ENCODE results near the gene SYNE2. TPM values are rescaled to one million over a fixed set of nuclear protein-coding genes. Genes with fewer than 3 reads are reported as not detected.
A peak's percentile ranks its signal among the peaks of the same experiment; 100 is the strongest.

SYNE2 gene
- total and polyA plus RNA-seq, 2 donors (not counting 1 experiment from before 2014, with no cell fraction given): 3.1 to 15.4 TPM

DNA sequence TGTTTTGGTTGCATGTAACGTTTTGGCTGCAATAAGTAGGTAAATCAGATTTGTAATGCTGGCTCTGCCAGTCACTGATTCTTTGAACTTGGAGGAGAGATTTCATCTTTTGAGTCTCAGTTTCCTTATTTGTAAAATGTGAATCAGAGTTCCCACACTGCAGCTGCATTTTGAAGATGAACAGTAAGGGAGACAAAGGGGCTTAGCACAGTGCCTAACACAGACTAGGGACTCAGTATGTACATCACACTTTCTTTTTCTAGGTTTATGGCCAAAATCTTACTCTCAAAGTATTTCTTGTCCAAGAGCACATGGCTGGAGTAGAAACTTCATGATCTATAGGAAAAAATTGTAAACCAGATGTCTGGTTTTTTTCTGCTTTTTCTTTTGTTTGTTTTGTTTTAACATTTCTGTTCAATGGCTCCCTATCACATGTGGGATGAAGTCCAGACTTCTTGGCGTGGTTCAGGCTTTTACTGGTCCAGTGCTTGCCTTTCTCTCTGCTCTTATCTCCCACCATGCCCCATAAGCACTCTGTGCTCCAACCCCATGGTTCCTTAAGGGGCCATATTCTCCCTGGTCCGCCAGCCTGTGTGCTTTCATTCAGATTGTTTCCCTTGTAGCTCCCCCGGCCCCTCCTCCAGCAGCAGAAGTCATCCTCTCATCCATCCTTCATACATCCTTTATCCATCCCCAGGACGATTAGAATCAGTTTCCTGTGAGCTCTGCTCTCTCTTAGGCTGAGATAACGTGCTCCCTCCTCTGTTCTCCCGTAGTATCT lies 58.0 kb downstream of the SYNE2 start:
- Histone ChIP-seq H3K9ac (ENCODE audit: insufficient read depth, low read length) (no peak overlapping the region), H3K4me3 (replicated peaks in 1 of 4; ENCODE audit: control extremely low read depth in 1 of 4, insufficient read depth in 1 of 4, low read depth in 3 of 4, low read length in 4 of 4) (no peak overlapping the region), H3K4me1 (ENCODE audit: control insufficient read depth, extremely low read depth, insufficient read depth, low read length) (peaks cover 3% of the 10 kb centered on the region), H4K20me1 (ENCODE audit: control insufficient read depth, extremely low read depth, insufficient read depth, low read length) (no peaks in the 10 kb centered on the region), H3K79me2 (ENCODE audit: control insufficient read depth, insufficient read depth, low read length) (no peaks in the 10 kb centered on the region), H3K9me3 (ENCODE audit: control insufficient read depth, insufficient read depth, low read depth, low read length) (no peaks in the 10 kb centered on the region), H3K27me3 (ENCODE audit: control insufficient read depth, insufficient read depth, low read length) (no peaks in the 10 kb centered on the region), H3K27ac (ENCODE audit: insufficient read depth, low read length) (peak overlapping the region; percentile 38), H3K4me2 (ENCODE audit: extremely low read depth, insufficient read depth, low read length) (peak overlapping the region; percentile 49), H2AFZ (ENCODE audit: low read length) (peak overlapping the region; percentile 54), H3K36me3 (ENCODE audit: control insufficient read depth, insufficient read depth, low read length) (no peaks in the 10 kb centered on the region)
- TF ChIP-seq, protein P1, sequence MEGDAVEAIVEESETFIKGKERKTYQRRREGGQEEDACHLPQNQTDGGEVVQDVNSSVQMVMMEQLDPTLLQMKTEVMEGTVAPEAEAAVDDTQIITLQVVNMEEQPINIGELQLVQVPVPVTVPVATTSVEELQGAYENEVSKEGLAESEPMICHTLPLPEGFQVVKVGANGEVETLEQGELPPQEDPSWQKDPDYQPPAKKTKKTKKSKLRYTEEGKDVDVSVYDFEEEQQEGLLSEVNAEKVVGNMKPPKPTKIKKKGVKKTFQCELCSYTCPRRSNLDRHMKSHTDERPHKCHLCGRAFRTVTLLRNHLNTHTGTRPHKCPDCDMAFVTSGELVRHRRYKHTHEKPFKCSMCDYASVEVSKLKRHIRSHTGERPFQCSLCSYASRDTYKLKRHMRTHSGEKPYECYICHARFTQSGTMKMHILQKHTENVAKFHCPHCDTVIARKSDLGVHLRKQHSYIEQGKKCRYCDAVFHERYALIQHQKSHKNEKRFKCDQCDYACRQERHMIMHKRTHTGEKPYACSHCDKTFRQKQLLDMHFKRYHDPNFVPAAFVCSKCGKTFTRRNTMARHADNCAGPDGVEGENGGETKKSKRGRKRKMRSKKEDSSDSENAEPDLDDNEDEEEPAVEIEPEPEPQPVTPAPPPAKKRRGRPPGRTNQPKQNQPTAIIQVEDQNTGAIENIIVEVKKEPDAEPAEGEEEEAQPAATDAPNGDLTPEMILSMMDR (conservative IDR thresholded peaks at IDR 0.05 in 1 of 2, IDR thresholded peaks at IDR 0.05 in 1 of 2; ENCODE audit: low read depth in 1 of 2, low read length in 2 of 2): no peak
- TF ChIP-seq EZH2 (IDR thresholded peaks at IDR 0.05; ENCODE audit: low read length, missing control alignments): no peak
- DNase-seq (ENCODE audit: low read depth in 2 of 2): peak in 1 of 2 donors; percentile 62

DNA sequence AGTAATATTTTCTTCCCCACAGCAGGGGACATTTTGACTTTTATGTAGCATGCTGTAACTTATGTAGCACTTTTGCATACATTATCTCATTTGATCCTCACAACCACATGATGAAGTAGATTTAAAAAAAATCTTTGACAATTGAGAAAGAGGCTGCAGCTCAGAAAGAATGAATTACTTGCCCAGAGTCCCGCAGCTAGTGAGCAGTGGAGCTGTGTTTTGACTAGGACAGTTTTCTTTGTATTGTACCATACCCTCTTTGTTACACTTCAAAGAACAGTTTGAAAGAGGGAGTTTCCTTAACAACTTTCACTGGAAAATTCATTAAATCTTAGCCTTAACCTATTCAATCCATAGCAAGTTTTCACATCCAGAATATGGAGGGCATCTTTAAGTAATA lies 58.6 kb downstream of the SYNE2 start:
- Histone ChIP-seq H3K27me3 (ENCODE audit: control insufficient read depth, insufficient read depth, low read length) (no peaks in the 10 kb centered on the region), H3K9me3 (ENCODE audit: control insufficient read depth, insufficient read depth, low read depth, low read length) (no peaks in the 10 kb centered on the region), H3K9ac (ENCODE audit: insufficient read depth, low read length) (no peak overlapping the region), H3K4me2 (ENCODE audit: extremely low read depth, insufficient read depth, low read length) (no peak overlapping the region), H3K4me3 (replicated peaks in 1 of 4; ENCODE audit: control extremely low read depth in 1 of 4, insufficient read depth in 1 of 4, low read depth in 3 of 4, low read length in 4 of 4) (no peak overlapping the region), H3K27ac (ENCODE audit: insufficient read depth, low read length) (no peak overlapping the region), H3K4me1 (ENCODE audit: control insufficient read depth, extremely low read depth, insufficient read depth, low read length) (peaks cover 3% of the 10 kb centered on the region), H3K36me3 (ENCODE audit: control insufficient read depth, insufficient read depth, low read length) (no peaks in the 10 kb centered on the region), H2AFZ (ENCODE audit: low read length) (no peak overlapping the region), H3K79me2 (ENCODE audit: control insufficient read depth, insufficient read depth, low read length) (no peaks in the 10 kb centered on the region), H4K20me1 (ENCODE audit: control insufficient read depth, extremely low read depth, insufficient read depth, low read length) (no peaks in the 10 kb centered on the region)
- TF ChIP-seq, protein P1 (conservative IDR thresholded peaks at IDR 0.05 in 1 of 2, IDR thresholded peaks at IDR 0.05 in 1 of 2; ENCODE audit: low read depth in 1 of 2, low read length in 2 of 2): no peak
- no peak for TF ChIP-seq EZH2 (IDR thresholded peaks at IDR 0.05; ENCODE audit: low read length, missing control alignments)
- DNase-seq (ENCODE audit: low read depth in 2 of 2): no peak

DNA sequence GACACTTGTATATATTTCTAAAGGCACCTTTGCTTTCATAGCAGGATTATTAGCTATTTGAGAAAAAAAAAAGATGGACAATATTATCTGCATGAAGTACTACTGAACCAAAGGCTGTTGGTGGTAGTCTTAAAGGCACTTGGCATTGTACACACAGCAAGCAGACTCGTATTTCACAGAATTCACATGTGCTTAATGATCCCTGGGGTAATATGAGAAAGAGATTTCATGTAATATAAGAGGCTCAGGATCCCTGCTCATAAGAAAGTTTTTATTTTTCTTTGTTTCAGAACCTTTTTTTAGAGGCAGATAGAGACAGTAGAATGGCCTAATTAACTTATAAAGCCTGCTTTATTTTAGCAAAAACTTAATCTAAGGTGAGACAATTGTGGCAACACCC lies 59.5 kb downstream of the SYNE2 start:
- Histone ChIP-seq H3K4me3 (replicated peaks in 1 of 4; ENCODE audit: control extremely low read depth in 1 of 4, insufficient read depth in 1 of 4, low read depth in 3 of 4, low read length in 4 of 4) (no peak overlapping the region), H3K27me3 (ENCODE audit: control insufficient read depth, insufficient read depth, low read length) (no peaks in the 10 kb centered on the region), H3K79me2 (ENCODE audit: control insufficient read depth, insufficient read depth, low read length) (no peaks in the 10 kb centered on the region), H3K9ac (ENCODE audit: insufficient read depth, low read length) (no peak overlapping the region), H3K4me2 (ENCODE audit: extremely low read depth, insufficient read depth, low read length) (no peak overlapping the region), H2AFZ (ENCODE audit: low read length) (no peak overlapping the region), H3K9me3 (ENCODE audit: control insufficient read depth, insufficient read depth, low read depth, low read length) (no peaks in the 10 kb centered on the region), H3K27ac (ENCODE audit: insufficient read depth, low read length) (no peak overlapping the region), H4K20me1 (ENCODE audit: control insufficient read depth, extremely low read depth, insufficient read depth, low read length) (no peaks in the 10 kb centered on the region), H3K36me3 (ENCODE audit: control insufficient read depth, insufficient read depth, low read length) (no peaks in the 10 kb centered on the region), H3K4me1 (ENCODE audit: control insufficient read depth, extremely low read depth, insufficient read depth, low read length) (peaks cover 3% of the 10 kb centered on the region)
- no peak for DNase-seq (ENCODE audit: low read depth in 2 of 2)
- TF ChIP-seq, protein P1 (conservative IDR thresholded peaks at IDR 0.05 in 1 of 2, IDR thresholded peaks at IDR 0.05 in 1 of 2; ENCODE audit: low read depth in 1 of 2, low read length in 2 of 2): no peak
- TF ChIP-seq EZH2 (IDR thresholded peaks at IDR 0.05; ENCODE audit: low read length, missing control alignments): no peak

Data from fibroblast of lung (primary cell).